SJSA1 (cell line): ENCODE results near the gene FBN1. TPM values are rescaled to one million over a fixed set of nuclear protein-coding genes. Genes with fewer than 3 reads are reported as not detected.

Experiments used
- DNase-seq, 2 experiments: peaks; one replicate each; pipeline ENCODE4 v3.0.0-alpha.2; 2015 to 2020; ENCODE audit warnings: low spot score in 2 of 2, low read depth in 1 of 2
- H3K27ac ChIP-seq: fragments of 250-450 bp; sonication (Bioruptor Pico); 2 replicates; pipeline ENCODE4 v1.5.1; 2020; ENCODE audit warnings: mild to moderate bottlenecking, moderate library complexity
- H3K27me3 ChIP-seq: fragments of 250-450 bp; sonication (Bioruptor Pico); replicated peaks from 2 replicates; pipeline ENCODE4 v1.5.1; 2020; ENCODE audit warnings: mild to moderate bottlenecking, moderate library complexity
- H3K36me3 ChIP-seq: fragments of 250-450 bp; sonication (Bioruptor Pico); 2 replicates; pipeline ENCODE4 v1.5.1; 2020; ENCODE audit warnings: mild to moderate bottlenecking
- H3K4me1 ChIP-seq: fragments of 250-450 bp; sonication (Bioruptor Pico); replicated peaks from 2 replicates; pipeline ENCODE4 v1.6.1; 2021; ENCODE audit warnings: mild to moderate bottlenecking
- H3K4me3 ChIP-seq: fragments of 250-450 bp; sonication (Bioruptor Pico); 2 replicates; pipeline ENCODE4 v1.5.1; 2020; ENCODE audit warnings: mild to moderate bottlenecking
- H3K9me3 ChIP-seq: fragments of 250-450 bp; sonication (Bioruptor Pico); replicated peaks from 2 replicates; pipeline ENCODE4 v1.5.1; 2020; ENCODE audit warnings: mild to moderate bottlenecking
- total RNA-seq: library from RNA; depleted of rRNA; stranded (reverse); fragments of >200 nt; shearing (Covaris generic); gene quantifications from 2 replicates; pipeline ENCODE4 v1.2.3, GENCODE V29; 2014

FBN1 gene
- total RNA-seq, 1 experiment from 2014 or later, result 352 TPM

DNA sequence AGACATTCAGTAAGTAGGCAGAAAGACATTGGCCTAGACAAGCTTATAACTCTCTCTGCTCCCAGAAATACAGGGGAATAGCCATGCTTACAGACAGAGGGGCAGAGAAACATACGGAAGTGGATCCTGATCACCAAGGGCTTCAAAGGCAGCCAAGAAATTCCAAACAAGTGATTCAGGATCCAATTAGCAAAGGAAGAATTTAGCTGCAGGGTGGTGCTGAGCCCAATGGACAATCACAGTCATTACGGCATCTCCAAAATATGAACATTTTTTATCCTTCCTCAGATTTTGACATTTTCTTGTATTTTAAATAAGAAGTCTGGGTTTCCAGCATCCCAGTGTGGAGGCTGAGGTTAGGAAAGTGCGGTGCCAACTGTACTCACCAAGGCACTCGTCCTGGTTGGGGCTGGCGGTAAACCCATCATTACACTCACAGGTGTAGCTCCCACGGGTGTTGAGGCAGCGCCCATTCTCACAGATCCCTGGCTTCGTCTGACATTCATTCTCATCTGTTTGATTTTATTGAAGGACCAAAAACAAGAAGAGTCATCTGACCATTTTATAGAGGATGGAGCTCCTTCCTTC is 217.5 kb downstream of the FBN1 start:
- Histone ChIP-seq H3K4me3 (no peak overlapping the region), H3K9me3 (no peaks in the 10 kb centered on the region), H3K4me1 (peaks cover 38% of the 10 kb centered on the region), H3K27ac (peak overlapping the region; percentile 76), H3K36me3 (peaks cover 93% of the 10 kb centered on the region), H3K27me3 (no peaks in the 10 kb centered on the region)
- peak in 1 of 2 experiments; percentile 43 for DNase-seq

DNA sequence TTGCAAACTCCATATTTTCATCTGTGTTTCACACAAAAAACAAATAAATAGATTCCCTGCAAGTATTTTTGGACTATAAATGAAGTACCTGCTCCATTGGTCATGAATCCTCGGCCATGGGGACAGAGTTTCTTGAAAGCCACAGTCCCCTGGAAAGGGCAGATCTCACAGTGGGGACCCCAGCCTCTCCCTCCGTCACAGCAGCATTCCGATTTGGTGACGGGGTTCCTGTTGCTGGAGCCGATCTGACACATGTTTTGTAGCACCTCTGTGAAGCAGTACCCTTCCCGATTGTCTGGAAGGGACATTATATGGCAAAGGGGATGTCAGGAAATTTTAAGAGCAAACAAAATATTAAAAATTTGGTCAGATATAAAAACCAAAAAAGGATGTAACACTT is 218.0 kb downstream of the FBN1 start:
- no peak overlapping the region for H3K4me3 ChIP-seq
- H3K27me3 ChIP-seq, result no peaks in the 10 kb centered on the region
- H3K36me3 ChIP-seq, result peaks cover 93% of the 10 kb centered on the region
- H3K4me1 ChIP-seq, result peaks cover 38% of the 10 kb centered on the region
- H3K27ac ChIP-seq, result peak overlapping the region; percentile 76
- no peak for DNase-seq
- H3K9me3 ChIP-seq, result no peaks in the 10 kb centered on the region

DNA sequence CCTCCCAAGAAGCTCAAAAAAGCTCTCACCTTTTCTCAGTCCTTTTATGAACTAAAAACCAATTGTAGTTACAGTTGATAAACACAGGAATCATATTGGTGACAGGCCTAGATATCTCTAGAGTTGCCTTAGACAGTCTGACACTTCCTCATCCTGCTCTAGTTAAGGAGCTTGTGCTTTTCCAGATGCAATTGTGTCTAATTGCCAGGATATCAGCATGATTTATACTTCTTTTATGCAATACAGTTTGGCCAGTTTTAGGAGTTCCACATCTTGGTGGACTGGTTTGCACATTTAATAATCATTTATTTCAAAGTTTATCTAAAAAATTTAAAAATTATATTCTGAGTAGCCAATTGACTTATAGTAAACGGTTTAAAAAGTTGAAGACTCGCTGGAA is 218.6 kb downstream of the FBN1 start:
- Histone ChIP-seq H3K27ac (peak overlapping the region; percentile 76), H3K36me3 (peaks cover 93% of the 10 kb centered on the region), H3K4me1 (peaks cover 38% of the 10 kb centered on the region), H3K27me3 (no peaks in the 10 kb centered on the region), H3K9me3 (no peaks in the 10 kb centered on the region), H3K4me3 (no peak overlapping the region)
- DNase-seq, result no peak

DNA sequence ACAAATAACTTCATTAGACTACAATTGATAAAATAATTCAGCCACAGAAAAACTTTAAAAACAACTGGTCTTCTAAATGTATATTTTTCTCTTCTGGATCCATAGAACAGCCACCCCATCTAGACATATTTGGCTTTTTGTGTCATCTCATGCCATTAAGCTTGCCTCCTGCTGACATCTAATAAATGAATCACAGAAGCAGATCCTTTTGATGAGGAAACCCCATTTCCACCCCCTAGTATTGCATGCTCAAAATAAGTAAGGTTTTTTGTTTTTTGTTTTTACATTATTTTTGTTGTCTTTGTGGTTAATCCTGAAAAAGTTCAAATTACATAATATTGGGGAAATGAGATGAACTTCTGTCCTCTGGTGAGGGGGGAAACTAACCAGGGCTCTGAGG is 219.5 kb downstream of the FBN1 start:
- Histone ChIP-seq H3K4me3 (no peak overlapping the region), H3K27me3 (no peaks in the 10 kb centered on the region), H3K27ac (no peak overlapping the region), H3K4me1 (peaks cover 38% of the 10 kb centered on the region), H3K9me3 (no peaks in the 10 kb centered on the region), H3K36me3 (peaks cover 97% of the 10 kb centered on the region)
- DNase-seq, result no peak

DNA sequence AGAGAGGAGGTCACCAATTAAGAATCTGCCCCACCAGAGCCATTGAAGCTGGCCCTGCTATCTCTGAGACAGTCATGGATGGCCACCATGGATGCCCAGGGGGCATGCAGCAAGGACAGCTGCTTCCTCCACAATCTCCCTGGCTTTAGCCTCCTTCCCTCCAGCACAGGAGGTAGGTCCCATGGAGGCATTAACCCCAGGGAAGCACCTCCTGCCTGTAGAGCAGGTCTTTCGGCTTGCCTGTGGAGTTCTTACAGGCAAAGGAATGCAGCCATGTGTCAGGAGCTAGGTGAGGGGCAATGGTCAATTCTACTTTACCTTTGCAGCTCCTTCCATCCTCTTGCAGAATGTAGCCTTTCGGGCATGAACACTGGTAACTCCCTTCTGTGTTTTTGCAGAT is 220.5 kb downstream of the FBN1 start:
- H3K27me3 ChIP-seq, result no peaks in the 10 kb centered on the region
- no peaks in the 10 kb centered on the region for H3K9me3 ChIP-seq
- H3K36me3 ChIP-seq, result peaks cover 97% of the 10 kb centered on the region
- H3K4me3 ChIP-seq, result no peak overlapping the region
- no peak overlapping the region for H3K27ac ChIP-seq
- peaks cover 38% of the 10 kb centered on the region for H3K4me1 ChIP-seq
- no peak for DNase-seq

DNA sequence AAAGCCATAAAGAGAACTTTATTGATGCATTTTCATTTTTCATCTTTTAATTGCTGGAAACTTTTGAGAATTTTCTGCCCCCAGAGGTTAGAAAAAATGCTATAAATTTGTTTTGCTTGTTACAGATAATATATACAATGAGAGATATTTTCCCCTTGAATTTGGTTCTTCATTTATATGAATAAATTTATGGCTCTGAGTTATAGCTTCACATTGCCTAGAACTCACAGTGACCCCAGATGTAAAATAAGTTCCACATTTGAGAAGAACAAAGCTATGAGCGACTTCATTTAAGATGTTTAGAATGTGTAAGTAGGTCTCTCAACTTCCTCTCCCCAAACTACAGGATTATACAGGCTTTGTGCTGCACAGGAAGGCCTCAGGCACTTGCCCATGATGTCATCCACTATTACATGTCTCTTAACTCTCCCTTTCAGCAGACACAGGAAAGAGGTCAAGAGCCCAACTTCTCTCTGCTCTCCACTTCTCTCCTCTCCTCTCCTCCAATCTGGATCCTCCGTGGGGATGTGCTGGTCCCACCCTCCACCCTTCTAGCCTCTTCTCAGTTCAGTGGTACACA is 221.5 kb downstream of the FBN1 start:
- peaks cover 97% of the 10 kb centered on the region for H3K36me3 ChIP-seq
- no peak overlapping the region for H3K4me3 ChIP-seq
- H3K27ac ChIP-seq, result no peak overlapping the region
- H3K9me3 ChIP-seq, result no peaks in the 10 kb centered on the region
- no peaks in the 10 kb centered on the region for H3K27me3 ChIP-seq
- no peak for DNase-seq
- peaks cover 38% of the 10 kb centered on the region for H3K4me1 ChIP-seq

DNA sequence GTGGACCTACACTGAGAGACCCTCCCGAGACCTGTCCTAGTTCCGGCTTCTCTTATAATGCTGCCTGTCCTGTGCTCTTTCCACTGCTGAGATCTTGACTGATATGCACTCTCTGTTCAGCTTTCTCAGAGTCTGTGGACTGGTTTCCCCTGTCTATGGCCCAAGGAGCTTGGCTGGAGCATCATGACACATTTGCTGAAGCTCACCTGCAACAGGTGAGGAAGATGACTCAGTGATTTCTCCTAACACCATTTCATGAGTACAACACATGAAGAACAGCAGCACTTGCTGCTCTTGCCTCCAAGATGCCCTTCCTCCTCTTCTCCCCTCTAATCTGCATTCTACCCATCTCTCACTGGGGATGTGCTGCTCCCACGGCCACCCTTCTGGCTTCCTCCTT is 222.2 kb downstream of the FBN1 start:
- Histone ChIP-seq H3K27me3 (no peaks in the 10 kb centered on the region), H3K4me3 (no peak overlapping the region), H3K4me1 (peaks cover 33% of the 10 kb centered on the region), H3K27ac (no peak overlapping the region), H3K9me3 (no peaks in the 10 kb centered on the region), H3K36me3 (peaks cover 97% of the 10 kb centered on the region)
- no peak for DNase-seq

DNA sequence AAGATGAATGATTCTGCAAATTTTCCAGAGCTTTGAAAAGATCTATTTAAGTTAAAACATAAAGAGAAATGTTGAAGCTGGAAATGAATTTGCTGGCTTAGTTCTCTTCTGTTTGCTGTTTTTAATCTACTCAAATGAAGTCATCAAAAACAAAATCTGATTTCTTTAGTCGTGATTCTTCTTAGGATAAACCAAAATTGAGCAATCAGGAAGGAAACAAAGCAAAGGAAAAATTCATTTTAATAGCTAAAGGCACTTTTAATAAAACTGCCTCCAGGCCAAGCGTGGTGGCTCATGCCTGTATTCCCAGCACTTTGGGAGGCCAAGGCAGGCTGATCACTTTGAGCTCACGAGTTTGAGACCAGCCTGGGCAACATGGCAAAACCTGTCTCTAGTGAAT is 223.1 kb downstream of the FBN1 start:
- peaks cover 23% of the 10 kb centered on the region for H3K4me1 ChIP-seq
- no peak overlapping the region for H3K27ac ChIP-seq

DNA sequence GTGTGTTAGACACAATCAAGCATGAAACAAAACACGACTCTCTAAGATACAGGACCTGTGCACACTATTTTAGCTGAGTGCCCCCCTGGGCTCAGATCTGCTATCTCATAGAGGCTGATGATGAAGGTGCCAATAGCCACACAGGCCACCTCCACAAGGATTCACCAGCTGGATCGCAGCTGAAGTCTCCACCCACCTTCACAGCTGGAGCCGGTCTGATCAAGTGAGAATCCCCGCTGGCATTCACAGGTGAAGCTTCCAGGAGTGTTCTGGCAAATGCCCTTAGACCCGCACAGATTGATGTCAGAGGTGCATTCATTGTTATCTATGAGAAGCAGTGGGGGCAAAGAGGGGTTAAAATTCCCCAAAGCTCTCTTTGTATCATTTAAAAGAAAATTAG is 224.1 kb downstream of the FBN1 start:
- H3K36me3 ChIP-seq, result peaks cover 91% of the 10 kb centered on the region
- DNase-seq, result no peak
- H3K27ac ChIP-seq, result no peak overlapping the region

More for the DNA sequence above, 223.1 kb downstream of the FBN1 start:
- Histone ChIP-seq H3K36me3 (peaks cover 96% of the 10 kb centered on the region), H3K4me3 (no peak overlapping the region), H3K27me3 (no peaks in the 10 kb centered on the region), H3K9me3 (no peaks in the 10 kb centered on the region)
- DNase-seq, result no peak

DNA sequence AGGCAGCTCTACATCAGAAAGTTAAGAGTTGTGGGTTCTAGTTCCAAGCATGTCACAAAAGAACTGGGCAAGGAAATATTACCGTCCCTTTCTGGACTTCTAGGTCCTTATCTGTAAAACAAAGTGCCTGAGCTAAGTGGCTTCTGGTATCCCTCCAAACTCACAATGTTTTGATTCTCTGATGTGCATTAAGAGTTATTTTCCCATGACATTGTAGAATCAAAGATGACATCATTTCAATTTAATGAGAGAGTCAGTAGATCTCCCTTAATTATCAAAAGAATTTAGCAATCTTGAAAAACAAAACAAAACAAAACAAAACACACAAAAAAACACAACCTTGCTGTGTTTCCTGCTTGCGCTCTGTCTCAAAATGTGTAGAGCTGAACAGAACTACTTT is 225.6 kb downstream of the FBN1 start:
- H3K36me3 ChIP-seq, result peaks cover 91% of the 10 kb centered on the region
- no peak overlapping the region for H3K27ac ChIP-seq
- peaks cover 19% of the 10 kb centered on the region for H3K4me1 ChIP-seq
- no peak for DNase-seq
- no peaks in the 10 kb centered on the region for H3K9me3 ChIP-seq
- H3K4me3 ChIP-seq, result no peak overlapping the region
- H3K27me3 ChIP-seq, result no peaks in the 10 kb centered on the region

More for the DNA sequence above, 224.1 kb downstream of the FBN1 start:
- Histone ChIP-seq H3K9me3 (no peaks in the 10 kb centered on the region), H3K27me3 (no peaks in the 10 kb centered on the region), H3K4me3 (no peak overlapping the region), H3K4me1 (peaks cover 16% of the 10 kb centered on the region)

DNA sequence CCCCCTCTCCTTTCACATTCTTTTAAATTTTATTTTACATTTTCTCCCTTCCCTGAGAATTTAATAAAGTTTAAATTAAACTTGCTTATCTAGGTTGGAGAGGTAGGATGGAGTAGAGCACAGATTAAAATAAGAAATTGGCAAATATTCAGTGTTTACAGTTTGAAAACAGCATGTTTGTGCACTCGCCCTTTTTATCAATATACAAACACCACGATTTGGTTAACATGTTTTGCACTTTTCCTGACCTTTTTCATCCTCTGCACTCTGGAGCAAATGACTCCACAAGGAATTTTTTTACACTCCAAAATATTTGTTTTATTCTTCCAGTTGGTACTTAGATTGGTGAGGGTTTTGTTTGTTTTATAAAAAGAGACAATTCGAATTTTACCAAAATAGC is 227.2 kb downstream of the FBN1 start:
- Histone ChIP-seq H3K4me3 (no peak overlapping the region), H3K27ac (no peak overlapping the region), H3K36me3 (peaks cover 93% of the 10 kb centered on the region), H3K4me1 (peaks cover 14% of the 10 kb centered on the region), H3K27me3 (no peaks in the 10 kb centered on the region), H3K9me3 (no peaks in the 10 kb centered on the region)
- no peak for DNase-seq

DNA sequence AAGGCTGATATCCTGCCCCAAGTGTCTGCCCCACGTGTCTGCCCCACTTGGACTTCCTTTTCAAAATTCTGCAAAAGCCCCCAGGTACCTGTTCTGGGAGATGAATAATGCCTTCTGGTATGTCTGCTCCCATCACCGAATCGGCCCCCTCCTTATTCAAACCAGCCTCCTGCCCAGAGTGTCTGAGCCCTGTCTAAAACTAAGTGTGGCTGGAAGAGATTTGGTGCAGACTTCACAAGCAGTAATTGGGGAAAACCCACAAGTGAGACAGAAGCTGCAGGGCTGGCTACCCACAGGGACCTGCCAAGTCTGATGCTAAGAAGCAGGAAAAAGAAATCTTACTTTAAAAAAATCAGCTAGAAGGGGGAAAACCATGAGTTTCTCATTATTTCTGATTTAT is 229.2 kb downstream of the FBN1 start:
- H3K4me3 ChIP-seq, result no peak overlapping the region
- no peaks in the 10 kb centered on the region for H3K27me3 ChIP-seq
- no peak for DNase-seq
- H3K9me3 ChIP-seq, result no peaks in the 10 kb centered on the region
- peaks cover 23% of the 10 kb centered on the region for H3K4me1 ChIP-seq
- no peak overlapping the region for H3K27ac ChIP-seq
- peaks cover 93% of the 10 kb centered on the region for H3K36me3 ChIP-seq

DNA sequence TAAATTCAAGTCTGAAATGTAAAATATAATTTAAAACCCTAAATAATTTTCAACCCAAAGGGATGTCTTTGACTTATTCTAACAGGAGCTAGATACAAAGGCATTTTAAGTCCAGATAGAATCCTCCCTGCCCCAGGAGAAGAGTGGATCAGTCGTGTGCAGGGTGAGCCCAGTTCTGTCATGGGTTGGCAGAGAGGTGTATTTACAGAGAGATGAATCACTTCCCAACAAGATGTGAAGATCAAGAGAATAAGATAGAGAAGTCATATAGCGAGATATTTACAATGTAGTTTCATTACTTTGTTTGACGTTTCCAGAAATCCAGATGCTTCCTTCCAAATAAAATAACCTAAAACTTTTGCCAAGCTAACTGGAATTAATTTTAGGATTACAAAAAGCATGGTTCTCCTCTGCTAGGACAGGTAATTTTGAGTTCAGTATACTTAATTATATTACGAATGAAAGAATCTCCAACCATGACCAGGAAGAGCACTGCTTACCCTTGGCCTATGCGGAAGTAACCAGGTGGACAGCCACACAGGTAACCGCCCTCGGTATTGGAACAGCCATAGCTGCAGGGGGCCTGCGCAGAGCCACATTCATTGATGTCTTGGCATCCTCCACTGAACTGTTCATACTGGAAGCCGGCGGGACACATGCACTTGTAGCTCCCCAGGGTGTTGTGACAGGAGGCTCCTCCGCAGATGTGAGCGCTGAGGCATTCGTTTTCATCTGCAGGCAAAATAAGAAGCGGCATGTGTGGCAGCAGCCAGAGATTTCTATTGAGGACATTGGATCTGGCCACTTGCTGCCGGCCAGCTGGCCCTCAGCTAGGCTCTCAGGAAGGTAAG is 230.2 kb downstream of the FBN1 start:
- H3K27ac ChIP-seq, result no peak overlapping the region
- DNase-seq, result no peak
- H3K9me3 ChIP-seq, result no peaks in the 10 kb centered on the region
- peaks cover 23% of the 10 kb centered on the region for H3K4me1 ChIP-seq
- no peaks in the 10 kb centered on the region for H3K27me3 ChIP-seq
- H3K36me3 ChIP-seq, result peaks cover 93% of the 10 kb centered on the region
- H3K4me3 ChIP-seq, result no peak overlapping the region

DNA sequence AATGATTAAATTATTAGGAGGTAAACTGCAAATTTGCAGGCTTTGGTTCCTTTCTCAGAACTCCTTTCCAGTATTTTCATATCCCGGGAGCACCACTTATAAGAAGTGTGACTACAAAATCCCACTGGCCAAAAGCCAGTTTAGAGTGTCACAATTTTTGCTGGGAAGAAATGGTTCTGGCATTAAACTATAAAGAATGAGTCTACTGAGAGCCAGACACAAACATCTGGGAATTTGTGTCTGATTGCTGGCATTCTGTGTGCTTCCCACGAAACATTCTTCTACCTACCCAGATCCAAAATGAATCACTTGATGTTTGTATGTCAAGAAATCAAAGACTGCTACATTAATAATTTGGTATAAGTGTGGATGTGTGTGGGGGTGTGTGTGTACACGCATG is 231.5 kb downstream of the FBN1 start:
- Histone ChIP-seq H3K4me3 (no peak overlapping the region), H3K36me3 (peaks cover 93% of the 10 kb centered on the region), H3K9me3 (no peaks in the 10 kb centered on the region), H3K27ac (0 out of 2 replicates have a peak overlapping the region, but pooled peaks have one; percentile 3), H3K4me1 (peaks cover 23% of the 10 kb centered on the region), H3K27me3 (no peaks in the 10 kb centered on the region)
- DNase-seq, result no peak
